K562 (cell line): ENCODE data around the gene COL9A2. TPM values are rescaled to one million over a fixed set of nuclear protein-coding genes. Genes with fewer than 3 reads are reported as not detected.

ENCODE experiments used
- BMI1 ChIP-seq: fragments of 150-350 bp; IDR thresholded peaks from 2 replicates; pipeline ENCODE4 v1.6.1; 2014; ENCODE audit warnings: low read length
- CBX1 ChIP-seq: sonication (generic); IDR thresholded peaks from 2 replicates; pipeline ENCODE4 v1.6.1; 2016; ENCODE audit warnings: antibody characterized with exemption, low read depth, mild to moderate bottlenecking
- ESRRB ChIP-seq: fragments of 250-450 bp; sonication (Bioruptor Pico); IDR thresholded peaks from 2 replicates; pipeline ENCODE4 v1.5.0; 2020; ENCODE audit warnings: mild to moderate bottlenecking, moderate library complexity, borderline replicate concordance
- ETS1 ChIP-seq: conservative IDR thresholded peaks from 2 replicates; pipeline ENCODE4 v1.6.1; 2011; ENCODE audit warnings: low read depth, mild to moderate bottlenecking, low read length; ENCODE audit not compliant: control insufficient read depth
- GATAD2A ChIP-seq: fragments of 450-650 bp; IDR thresholded peaks from 2 replicates; pipeline ENCODE4 v1.6.1; 2017
- NCOA6 ChIP-seq: fragments of 450-650 bp; IDR thresholded peaks from 2 replicates; pipeline ENCODE4 v1.6.1; 2017; ENCODE audit warnings: mild to moderate bottlenecking
- NR4A1 ChIP-seq, 2 experiments: fragments of 250-450 bp in 1 of 2; fragments of 450-650 bp in 1 of 2; sonication (Bioruptor Pico) in 1 of 2; IDR thresholded peaks; 2 replicates each; pipeline versions ENCODE4 v1.4.0 to v1.6.1; 2016 to 2020; ENCODE audit warnings: mild to moderate bottlenecking in 2 of 2, missing compliant biosample characterization in 1 of 2, missing genetic modification characterization in 1 of 2, moderate library complexity in 1 of 2
- PHF8 ChIP-seq: fragments of 200-600 bp; sonication (generic); IDR thresholded peaks from 2 replicates; pipeline ENCODE4 v1.6.1; 2012; ENCODE audit warnings: mixed run types, mild to moderate bottlenecking, inconsistent platforms, low read length, moderate library complexity, borderline replicate concordance
- PML ChIP-seq: IDR thresholded peaks from 2 replicates; pipeline ENCODE4 v1.6.1; 2012; ENCODE audit warnings: low read length, inconsistent platforms
- RB1 ChIP-seq: fragments of 450-650 bp; IDR thresholded peaks from 2 replicates; pipeline ENCODE4 v1.6.1; 2017; ENCODE audit warnings: low read depth, mild to moderate bottlenecking
- RHOXF2B ChIP-seq: fragments of 250-450 bp; sonication (Bioruptor Pico); conservative IDR thresholded peaks from 2 replicates; pipeline ENCODE4 v1.5.1; 2021
- RNF219 ChIP-seq: fragments of 250-450 bp; sonication (Bioruptor Pico); IDR thresholded peaks from 2 replicates; pipeline ENCODE4 v1.5.0; 2022; ENCODE audit warnings: mild to moderate bottlenecking
- SRSF9 ChIP-seq: fragments of 200-400 bp; formaldehyde crosslinking; IDR thresholded peaks from 2 replicates; pipeline ENCODE4 v1.6.1; 2017; ENCODE audit warnings: low read depth, low read length, borderline replicate concordance
- ZBTB43 ChIP-seq: sonication (generic); formaldehyde crosslinking; IDR thresholded peaks from 2 replicates; pipeline ENCODE4 v1.8.0; 2023; ENCODE audit warnings: mild to moderate bottlenecking, missing genetic modification reagents
- ZNF224 ChIP-seq: sonication (generic); formaldehyde crosslinking; IDR thresholded peaks from 2 replicates; pipeline ENCODE4 v1.8.0; 2022; ENCODE audit warnings: mild to moderate bottlenecking, missing genetic modification reagents
- ZNF76 ChIP-seq: fragments of 250-450 bp; sonication (Bioruptor Pico); IDR thresholded peaks from 2 replicates; pipeline ENCODE4 v1.4.0; 2020; ENCODE audit warnings: mild to moderate bottlenecking, moderate library complexity, borderline replicate concordance
- polyA plus RNA-seq, 8 experiments: library from polyadenylated mRNA; depleted of rRNA in 4 of 8; stranded (reverse) in 5 of 8; unstranded in 3 of 8; fragments of >200 nt; fragmentation: Nextera tagmentation in 2 of 8; fragmentation: Illumina TruSeq in 1 of 8; extraction: Ambion mirVana in 2 of 8; extraction: Trizol in 1 of 8; gene quantifications; 2 replicates each; pipeline versions ENCODE4 v1.2.1 to v1.2.3, GENCODE V29; 2011 to 2014; ENCODE audit warnings: inconsistent platforms in 1 of 8, missing spikeins in 1 of 8
- total RNA-seq, 7 experiments: library from RNA; depleted of rRNA in 6 of 7; stranded (reverse); fragments of >200 nt in 6 of 7; fragmentation: Illumina TruSeq in 2 of 7; extraction: Trizol in 2 of 7; gene quantifications; 2 replicates each; pipeline versions ENCODE4 v1.2.1 to v1.2.3, GENCODE V29; 2011 to 2021; ENCODE audit warnings: low replicate concordance in 1 of 7
- TF ChIP-seq, protein P1 (sequence below): IDR thresholded peaks from 2 replicates; pipeline ENCODE4 v1.6.1; 2014; ENCODE audit warnings: antibody characterized with exemption
- TF ChIP-seq, protein P2 (sequence below): fragments of 450-650 bp; IDR thresholded peaks from 2 replicates; pipeline ENCODE4 v1.6.1; 2018; ENCODE audit not compliant: partially characterized antibody

Gene COL9A2
- total and polyA plus RNA-seq, 9 of the 15 experiments (the other 6 are each of a cell fraction or from before 2014, with no cell fraction given): 0.03 to 2.2 (median 0.31) TPM

GRCh38 chr1:40338745-40339419, 21.8 kb upstream of the COL9A2 start (continued):
- TF ChIP-seq ETS1 (no peak), BMI1 (no peak), PML (no peak), RB1 (peak; percentile 64; the same call in 1 of the 2 replicates), ESRRB (CRISPR knock-in tag) (no peak), RNF219 (CRISPR knock-in tag) (no peak), NCOA6 (no peak), ZNF76 (CRISPR knock-in tag) (no peak), CBX1 (peak; percentile 38; the same call in 1 of the 2 replicates), ZBTB43 (0 out of 2 replicates have a peak, but pooled peaks have one; percentile 27), PHF8 (no peak), NR4A1 (CRISPR knock-in tag; IDR thresholded peaks at IDR 0.05) (no peak), NR4A1 (tag; IDR thresholded peaks at IDR 0.05) (no peak), GATAD2A (no peak), ZNF224 (CRISPR knock-in tag) (no peak), RHOXF2B (CRISPR knock-in tag) (no peak), SRSF9 (no peak)
- TF ChIP-seq, protein P1, sequence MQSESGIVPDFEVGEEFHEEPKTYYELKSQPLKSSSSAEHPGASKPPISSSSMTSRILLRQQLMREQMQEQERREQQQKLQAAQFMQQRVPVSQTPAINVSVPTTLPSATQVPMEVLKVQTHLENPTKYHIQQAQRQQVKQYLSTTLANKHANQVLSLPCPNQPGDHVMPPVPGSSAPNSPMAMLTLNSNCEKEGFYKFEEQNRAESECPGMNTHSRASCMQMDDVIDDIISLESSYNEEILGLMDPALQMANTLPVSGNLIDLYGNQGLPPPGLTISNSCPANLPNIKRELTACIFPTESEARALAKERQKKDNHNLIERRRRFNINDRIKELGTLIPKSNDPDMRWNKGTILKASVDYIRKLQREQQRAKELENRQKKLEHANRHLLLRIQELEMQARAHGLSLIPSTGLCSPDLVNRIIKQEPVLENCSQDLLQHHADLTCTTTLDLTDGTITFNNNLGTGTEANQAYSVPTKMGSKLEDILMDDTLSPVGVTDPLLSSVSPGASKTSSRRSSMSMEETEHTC: no peak
- TF ChIP-seq, protein P2, sequence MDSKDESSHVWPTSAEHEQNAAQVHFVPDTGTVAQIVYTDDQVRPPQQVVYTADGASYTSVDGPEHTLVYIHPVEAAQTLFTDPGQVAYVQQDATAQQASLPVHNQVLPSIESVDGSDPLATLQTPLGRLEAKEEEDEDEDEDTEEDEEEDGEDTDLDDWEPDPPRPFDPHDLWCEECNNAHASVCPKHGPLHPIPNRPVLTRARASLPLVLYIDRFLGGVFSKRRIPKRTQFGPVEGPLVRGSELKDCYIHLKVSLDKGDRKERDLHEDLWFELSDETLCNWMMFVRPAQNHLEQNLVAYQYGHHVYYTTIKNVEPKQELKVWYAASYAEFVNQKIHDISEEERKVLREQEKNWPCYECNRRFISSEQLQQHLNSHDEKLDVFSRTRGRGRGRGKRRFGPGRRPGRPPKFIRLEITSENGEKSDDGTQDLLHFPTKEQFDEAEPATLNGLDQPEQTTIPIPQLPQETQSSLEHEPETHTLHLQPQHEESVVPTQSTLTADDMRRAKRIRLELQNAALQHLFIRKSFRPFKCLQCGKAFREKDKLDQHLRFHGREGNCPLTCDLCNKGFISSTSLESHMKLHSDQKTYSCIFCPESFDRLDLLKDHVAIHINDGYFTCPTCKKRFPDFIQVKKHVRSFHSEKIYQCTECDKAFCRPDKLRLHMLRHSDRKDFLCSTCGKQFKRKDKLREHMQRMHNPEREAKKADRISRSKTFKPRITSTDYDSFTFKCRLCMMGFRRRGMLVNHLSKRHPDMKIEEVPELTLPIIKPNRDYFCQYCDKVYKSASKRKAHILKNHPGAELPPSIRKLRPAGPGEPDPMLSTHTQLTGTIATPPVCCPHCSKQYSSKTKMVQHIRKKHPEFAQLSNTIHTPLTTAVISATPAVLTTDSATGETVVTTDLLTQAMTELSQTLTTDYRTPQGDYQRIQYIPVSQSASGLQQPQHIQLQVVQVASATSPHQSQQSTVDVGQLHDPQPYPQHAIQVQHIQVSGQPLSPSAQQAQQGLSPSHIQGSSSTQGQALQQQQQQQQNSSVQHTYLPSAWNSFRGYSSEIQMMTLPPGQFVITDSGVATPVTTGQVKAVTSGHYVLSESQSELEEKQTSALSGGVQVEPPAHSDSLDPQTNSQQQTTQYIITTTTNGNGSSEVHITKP: no peak
